IMR-90 (cell line): ENCODE data around the gene TMPRSS11A. TPM values are rescaled to one million over a fixed set of nuclear protein-coding genes. Genes with fewer than 3 reads are reported as not detected.

Experiments
- ATAC-seq: fragments of 200-7000 bp; cut with Tn5 transposase; 2 replicates; pipeline ENCODE4 v1.9.1; 2020; ENCODE audit warnings: low read depth, mild to moderate bottlenecking, moderate library complexity
- BruUV-seq: library from RNA; stranded (reverse); fragments of 400-500 nt; replicated peaks from 2 replicates; lab custom pipeline; 2021; lab: Mats Ljungman, UMichigan
- CTCF ChIA-PET: fragments of 300-600 bp; formaldehyde crosslinking; extraction: SDS; loops from one replicate; lab custom pipeline; 2021; ENCODE audit warnings: antibody characterized with exemption; lab: Yijun Ruan, JAX
- POLR2A ChIA-PET: fragments of 300-600 bp; sonication (Branson Sonifier 250); formaldehyde crosslinking; loops from one replicate; lab custom pipeline; 2022; ENCODE audit warnings: antibody characterized with exemption; ENCODE audit not compliant: unreplicated experiment; lab: Charles Lee
- DNase-seq: peaks from one replicate; pipeline ENCODE4 v3.0.0; 2013
- H2AFZ ChIP-seq: replicated peaks from 2 replicates; pipeline ENCODE3; 2013; ENCODE audit warnings: low read length, mild to moderate bottlenecking; ENCODE audit not compliant: poor library complexity
- H2AK5ac ChIP-seq: 2 replicates; pipeline ENCODE4 v1.6.1; 2013; ENCODE audit warnings: low read depth, low read length, inconsistent platforms
- H2AK9ac ChIP-seq: replicated peaks from 2 replicates; pipeline ENCODE3; 2013; ENCODE audit warnings: mild to moderate bottlenecking, low read depth, low read length, moderate library complexity; ENCODE audit not compliant: poor library complexity
- H2BK120ac ChIP-seq: 2 replicates; pipeline ENCODE4 v1.6.1; 2013; ENCODE audit warnings: low read depth, low read length, inconsistent platforms
- H2BK15ac ChIP-seq: 3 replicates; pipeline ENCODE4 v1.6.1; 2013; ENCODE audit warnings: low read depth, low read length, inconsistent platforms
- H2BK20ac ChIP-seq: 2 replicates; pipeline ENCODE4 v1.6.1; 2013; ENCODE audit warnings: low read depth, mild to moderate bottlenecking, inconsistent platforms, low read length, moderate library complexity
- H2BK5ac ChIP-seq: 2 replicates; pipeline ENCODE4 v1.6.1; 2013; ENCODE audit warnings: mild to moderate bottlenecking, low read depth, low read length, inconsistent platforms; ENCODE audit not compliant: poor library complexity, severe bottlenecking
- H3K14ac ChIP-seq: replicated peaks from 2 replicates; pipeline ENCODE4 v1.6.1; 2013; ENCODE audit warnings: low read depth, low read length, inconsistent platforms
- H3K18ac ChIP-seq: 2 replicates; pipeline ENCODE4 v1.6.1; 2013; ENCODE audit warnings: low read depth, low read length, control low read depth
- H3K23ac ChIP-seq: 2 replicates; pipeline ENCODE4 v1.6.1; 2013; ENCODE audit warnings: low read depth, low read length, inconsistent platforms
- H3K27ac ChIP-seq: 2 replicates; pipeline ENCODE4 v1.5.1; 2013; ENCODE audit warnings: mild to moderate bottlenecking, control low read depth, low read length; ENCODE audit not compliant: insufficient read depth
- H3K27me3 ChIP-seq: 2 replicates; pipeline ENCODE4 v1.6.1; 2013; ENCODE audit warnings: low read length; ENCODE audit not compliant: control insufficient read depth, insufficient read depth
- H3K36me3 ChIP-seq: 2 replicates; pipeline ENCODE4 v1.6.1; 2013; ENCODE audit warnings: low read length, mixed read lengths; ENCODE audit not compliant: control insufficient read depth, insufficient read depth
- H3K4ac ChIP-seq: 2 replicates; pipeline ENCODE4 v1.6.1; 2013; ENCODE audit warnings: low read depth, low read length, inconsistent platforms
- H3K4me1 ChIP-seq: 2 replicates; pipeline ENCODE4 v1.6.1; 2013; ENCODE audit warnings: low read length, mixed read lengths; ENCODE audit not compliant: control insufficient read depth, insufficient read depth
- H3K4me2 ChIP-seq: 2 replicates; pipeline ENCODE4 v1.6.1; 2013; ENCODE audit warnings: low read depth, mild to moderate bottlenecking, control low read depth, low read length, moderate library complexity
- H3K4me3 ChIP-seq: 2 replicates; pipeline ENCODE4 v1.5.1; 2013; ENCODE audit warnings: low read depth, mild to moderate bottlenecking, control low read depth, low read length, moderate library complexity; ENCODE audit not compliant: insufficient read depth
- H3K56ac ChIP-seq: 2 replicates; pipeline ENCODE4 v1.6.1; 2013; ENCODE audit warnings: low read length, inconsistent platforms; ENCODE audit not compliant: insufficient read depth; ENCODE audit errors: extremely low read depth
- H3K79me1 ChIP-seq, 2 experiments: 2 replicates each; pipeline ENCODE4 v1.6.1; 2013; ENCODE audit warnings: low read length in 2 of 2, inconsistent platforms in 1 of 2, low read depth in 1 of 2
- H3K9ac ChIP-seq: 2 replicates; pipeline ENCODE4 v1.6.1; 2013; ENCODE audit warnings: low read depth, low read length, control low read depth
- H3K9me1 ChIP-seq: 2 replicates; pipeline ENCODE4 v1.6.1; 2013; ENCODE audit warnings: low read length, inconsistent platforms; ENCODE audit not compliant: insufficient read depth
- H3K9me3 ChIP-seq: 2 replicates; pipeline ENCODE4 v1.6.1; 2013; ENCODE audit warnings: low read length; ENCODE audit not compliant: control insufficient read depth, insufficient read depth
- H4K20me1 ChIP-seq: 2 replicates; pipeline ENCODE4 v1.6.1; 2013; ENCODE audit warnings: low read length, inconsistent platforms; ENCODE audit not compliant: insufficient read depth
- H4K5ac ChIP-seq: 2 replicates; pipeline ENCODE4 v1.6.1; 2013; ENCODE audit warnings: mild to moderate bottlenecking, low read depth, low read length, control low read depth
- H4K8ac ChIP-seq, 2 experiments: 2 replicates each; pipeline ENCODE4 v1.6.1; 2013; ENCODE audit warnings: low read depth in 2 of 2, low read length in 2 of 2, control low read depth in 1 of 2, inconsistent platforms in 1 of 2
- H4K91ac ChIP-seq: 2 replicates; pipeline ENCODE4 v1.6.1; 2013; ENCODE audit warnings: low read depth, low read length, inconsistent platforms; ENCODE audit not compliant: insufficient read depth
- BHLHE40 ChIP-seq: fragments of 150-350 bp; IDR thresholded peaks from 2 replicates; pipeline ENCODE4 v1.6.1; 2016; ENCODE audit warnings: mild to moderate bottlenecking, low read depth, low read length
- CEBPB ChIP-seq: IDR thresholded peaks from 2 replicates; pipeline ENCODE4 v1.6.1; 2012; ENCODE audit warnings: low read depth, low read length, improper control_type of control experiment
- CHD1 ChIP-seq: IDR thresholded peaks from 2 replicates; pipeline ENCODE4 v1.6.1; 2012; ENCODE audit warnings: low read depth, low read length, improper control_type of control experiment
- CTCF ChIP-seq: conservative IDR thresholded peaks from 2 replicates; pipeline ENCODE4 v1.5.1; 2012; ENCODE audit warnings: mild to moderate bottlenecking, low read depth, low read length, improper control_type of control experiment
- FOS ChIP-seq: fragments of 150-350 bp; IDR thresholded peaks from 2 replicates; pipeline ENCODE4 v1.6.1; 2016; ENCODE audit warnings: low read depth, low read length
- MAFK ChIP-seq: IDR thresholded peaks from 2 replicates; pipeline ENCODE4 v1.6.1; 2012; ENCODE audit warnings: low read depth, low read length, improper control_type of control experiment
- MAZ ChIP-seq: IDR thresholded peaks from 2 replicates; pipeline ENCODE4 v1.6.1; 2012; ENCODE audit warnings: low read depth, mild to moderate bottlenecking, low read length, improper control_type of control experiment, moderate library complexity, borderline replicate concordance
- MXI1 ChIP-seq: IDR thresholded peaks from 2 replicates; pipeline ENCODE4 v1.6.1; 2012; ENCODE audit warnings: low read depth, mild to moderate bottlenecking, low read length, moderate library complexity, borderline replicate concordance
- NFE2L2 ChIP-seq: fragments of 150-350 bp; IDR thresholded peaks from 2 replicates; pipeline ENCODE4 v1.6.1; 2016; ENCODE audit warnings: low read depth, mild to moderate bottlenecking, low read length
- POLR2A ChIP-seq: IDR thresholded peaks from 2 replicates; pipeline ENCODE4 v1.6.1; 2012; ENCODE audit warnings: mild to moderate bottlenecking, low read depth, low read length
- RAD21 ChIP-seq: IDR thresholded peaks from 2 replicates; pipeline ENCODE4 v1.6.1; 2012; ENCODE audit warnings: low read length, improper control_type of control experiment
- RCOR1 ChIP-seq: IDR thresholded peaks from 2 replicates; pipeline ENCODE4 v1.6.1; 2012; ENCODE audit warnings: mild to moderate bottlenecking, low read length, improper control_type of control experiment; ENCODE audit not compliant: insufficient replicate concordance
- RFX5 ChIP-seq: IDR thresholded peaks from 2 replicates; pipeline ENCODE4 v1.8.0; 2012; ENCODE audit warnings: low read depth, mild to moderate bottlenecking, low read length, moderate library complexity
- SMC3 ChIP-seq: fragments of 150-350 bp; IDR thresholded peaks from 2 replicates; pipeline ENCODE4 v1.6.1; 2016; ENCODE audit warnings: low read depth, mild to moderate bottlenecking, antibody characterized with exemption, low read length, moderate library complexity
- WGBS, 2 experiments: methylation state at CpG; one replicate each; pipeline versions ENCODE4 v1.1.5 to v1.1.7; 2013; ENCODE audit warnings: missing lambda C conversion rate in 2 of 2; ENCODE audit not compliant: insufficient read length in 1 of 2; ENCODE audit errors: extremely low coverage in 2 of 2; 5-methylcytosine and 5-hydroxymethylcytosine counted together
- dilution Hi-C: fragments of 300-500 bp; cut with HindIII; formaldehyde crosslinking; loops from one replicate; pipeline ENCODE4 v1.14.3; 2018; ENCODE audit warnings: low sequenced_read_pairs; ENCODE audit not compliant: unreplicated experiment
- in situ Hi-C: fragments of 300-500 bp; cut with MboI; formaldehyde crosslinking; loops from 3 replicates; pipeline ENCODE4 v1.14.3; 2019; ENCODE audit warnings: low sequenced_read_pairs, inconsistent platforms, mixed read lengths
- intact Hi-C: fragments of 100-400 bp; cut with micrococcal nuclease; formaldehyde crosslinking; loops from 2 replicates; pipeline ENCODE4 v1.10.0; 2022
- polyA plus RNA-seq, 3 experiments: library from polyadenylated mRNA; depleted of rRNA; stranded (reverse); fragments of >200 nt; gene quantifications; 2 replicates each; pipeline ENCODE4 v1.2.3, GENCODE V29; 2012; ENCODE audit warnings: low replicate concordance in 1 of 3
- total RNA-seq: library from RNA; depleted of rRNA; stranded (reverse); fragments of >200 nt; gene quantifications from 2 replicates; pipeline ENCODE4 v1.2.3, GENCODE V29; 2012
- TF ChIP-seq, protein P1 (sequence below): fragments of 150-350 bp; IDR thresholded peaks from 2 replicates; pipeline ENCODE4 v1.6.1; 2016; ENCODE audit warnings: low read depth, mild to moderate bottlenecking, low read length, moderate library complexity, borderline replicate concordance
- TF ChIP-seq, protein P2 (sequence below): fragments of 150-350 bp; IDR thresholded peaks from 2 replicates; pipeline ENCODE4 v1.6.1; 2017; ENCODE audit warnings: mild to moderate bottlenecking, antibody characterized with exemption, low read length, low read depth

TMPRSS11A gene
- total and polyA plus RNA-seq, 2 of the 4 experiments (the other 2 are of a cell fraction) = not detected

GRCh38 chr4:67973608-67974007, 10.3 kb upstream of the TMPRSS11A start:
- no peaks in the 10 kb centered on the region for H3K79me1 ChIP-seq
- ATAC-seq (no peak), DNase-seq (no peak)
- H3K4me2 ChIP-seq = no peak overlapping the region
- H3K4ac ChIP-seq = no peak overlapping the region
- H4K91ac ChIP-seq = no peak overlapping the region
- H3K9me3 ChIP-seq = no peaks in the 10 kb centered on the region
- H2BK20ac ChIP-seq = no peak overlapping the region
- H4K8ac ChIP-seq = no peak overlapping the region
- H2AK5ac ChIP-seq = no peak overlapping the region
- no peak overlapping the region for H4K5ac ChIP-seq
- CTCF ChIA-PET = no interaction called here
- H3K56ac ChIP-seq = no peak overlapping the region
- no peak overlapping the region for H3K27ac ChIP-seq
- H3K27me3 ChIP-seq = no peaks in the 10 kb centered on the region
- no peak overlapping the region for H2BK5ac ChIP-seq
- no peak overlapping the region for H2BK120ac ChIP-seq
- H3K4me1 ChIP-seq = no peaks in the 10 kb centered on the region
- no CpG with 5 or more reads among the region's 1 CpG for WGBS, 2 experiments
- H2BK15ac ChIP-seq = no peak overlapping the region
- dilution Hi-C loops (no loop called here), intact Hi-C loops (no loop called here), in situ Hi-C loops (no loop called here)
- no peaks in the 10 kb centered on the region for H4K20me1 ChIP-seq
- H2AK9ac ChIP-seq = no peak overlapping the region
- no peak overlapping the region for H3K23ac ChIP-seq
- H3K9ac ChIP-seq = no peak overlapping the region
- TF ChIP-seq BHLHE40 (no peak), MAZ (no peak), CHD1 (no peak), MXI1 (no peak), NFE2L2 (no peak), RFX5 (no peak), CEBPB (no peak), MAFK (no peak), RAD21 (no peak), POLR2A (no peak), RCOR1 (no peak), CTCF (no peak), SMC3 (no peak), FOS (no peak)
- TF ChIP-seq, protein P1, sequence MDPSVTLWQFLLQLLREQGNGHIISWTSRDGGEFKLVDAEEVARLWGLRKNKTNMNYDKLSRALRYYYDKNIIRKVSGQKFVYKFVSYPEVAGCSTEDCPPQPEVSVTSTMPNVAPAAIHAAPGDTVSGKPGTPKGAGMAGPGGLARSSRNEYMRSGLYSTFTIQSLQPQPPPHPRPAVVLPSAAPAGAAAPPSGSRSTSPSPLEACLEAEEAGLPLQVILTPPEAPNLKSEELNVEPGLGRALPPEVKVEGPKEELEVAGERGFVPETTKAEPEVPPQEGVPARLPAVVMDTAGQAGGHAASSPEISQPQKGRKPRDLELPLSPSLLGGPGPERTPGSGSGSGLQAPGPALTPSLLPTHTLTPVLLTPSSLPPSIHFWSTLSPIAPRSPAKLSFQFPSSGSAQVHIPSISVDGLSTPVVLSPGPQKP = no peak
- TF ChIP-seq, protein P2, sequence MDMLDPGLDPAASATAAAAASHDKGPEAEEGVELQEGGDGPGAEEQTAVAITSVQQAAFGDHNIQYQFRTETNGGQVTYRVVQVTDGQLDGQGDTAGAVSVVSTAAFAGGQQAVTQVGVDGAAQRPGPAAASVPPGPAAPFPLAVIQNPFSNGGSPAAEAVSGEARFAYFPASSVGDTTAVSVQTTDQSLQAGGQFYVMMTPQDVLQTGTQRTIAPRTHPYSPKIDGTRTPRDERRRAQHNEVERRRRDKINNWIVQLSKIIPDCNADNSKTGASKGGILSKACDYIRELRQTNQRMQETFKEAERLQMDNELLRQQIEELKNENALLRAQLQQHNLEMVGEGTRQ = no peak
- no peak overlapping the region for H3K18ac ChIP-seq
- H3K4me3 ChIP-seq = no peak overlapping the region
- no peaks in the 10 kb centered on the region for H3K9me1 ChIP-seq
- H3K36me3 ChIP-seq = no peaks in the 10 kb centered on the region
- POLR2A ChIA-PET = no interaction called here
- no peak overlapping the region for H3K14ac ChIP-seq
- no TSS peak for BruUV-seq
- no peak overlapping the region for H2AFZ ChIP-seq
